NT2/D1 (cell line): ENCODE data around the gene PSEN2.
A peak's percentile ranks its signal among the peaks of the same experiment; 100 is the strongest.
"Not testable (repeated sequence)": the region's sequence is repeated elsewhere in the genome, so short reads cannot be mapped to it uniquely, and the experiment has no call there.

ENCODE experiments used
- DNase-seq: peaks from one replicate; pipeline ENCODE4 v3.0.0-alpha.2; 2011; ENCODE audit warnings: low read depth, low spot score
- H3K27me3 ChIP-seq: 2 replicates; pipeline ENCODE4 v1.6.0; 2011; ENCODE audit warnings: mild to moderate bottlenecking; ENCODE audit not compliant: insufficient read length, insufficient read depth
- H3K36me3 ChIP-seq: 2 replicates; pipeline ENCODE4 v1.6.1; 2011; ENCODE audit warnings: mild to moderate bottlenecking, low read length, mixed read lengths; ENCODE audit not compliant: insufficient read depth, insufficient read length
- H3K4me1 ChIP-seq: 2 replicates; pipeline ENCODE4 v1.5.1; 2011; ENCODE audit not compliant: insufficient read depth, insufficient read length
- H3K4me3 ChIP-seq: 2 replicates; pipeline ENCODE4 v1.5.1; 2011; ENCODE audit warnings: low read depth; ENCODE audit not compliant: insufficient read length
- H3K9ac ChIP-seq: 2 replicates; pipeline ENCODE4 v1.6.0; 2011; ENCODE audit warnings: low read depth; ENCODE audit not compliant: insufficient read length
- H3K9me3 ChIP-seq: 2 replicates; pipeline ENCODE4 v1.5.1; 2011; ENCODE audit warnings: mild to moderate bottlenecking, low read length; ENCODE audit not compliant: insufficient read depth
- SUZ12 ChIP-seq: IDR thresholded peaks from 2 replicates; pipeline ENCODE4 v1.6.1; 2011; ENCODE audit not compliant: insufficient read length, insufficient read depth; ENCODE audit errors: extremely low read depth
- YY1 ChIP-seq: IDR thresholded peaks from 2 replicates; pipeline ENCODE4 v1.6.1; 2011; ENCODE audit not compliant: insufficient read length, insufficient read depth
- ZNF274 ChIP-seq: IDR thresholded peaks from 2 replicates; pipeline ENCODE4 v1.6.1; 2011; ENCODE audit warnings: mild to moderate bottlenecking, low read depth, low read length

The PSEN2 gene

DNA sequence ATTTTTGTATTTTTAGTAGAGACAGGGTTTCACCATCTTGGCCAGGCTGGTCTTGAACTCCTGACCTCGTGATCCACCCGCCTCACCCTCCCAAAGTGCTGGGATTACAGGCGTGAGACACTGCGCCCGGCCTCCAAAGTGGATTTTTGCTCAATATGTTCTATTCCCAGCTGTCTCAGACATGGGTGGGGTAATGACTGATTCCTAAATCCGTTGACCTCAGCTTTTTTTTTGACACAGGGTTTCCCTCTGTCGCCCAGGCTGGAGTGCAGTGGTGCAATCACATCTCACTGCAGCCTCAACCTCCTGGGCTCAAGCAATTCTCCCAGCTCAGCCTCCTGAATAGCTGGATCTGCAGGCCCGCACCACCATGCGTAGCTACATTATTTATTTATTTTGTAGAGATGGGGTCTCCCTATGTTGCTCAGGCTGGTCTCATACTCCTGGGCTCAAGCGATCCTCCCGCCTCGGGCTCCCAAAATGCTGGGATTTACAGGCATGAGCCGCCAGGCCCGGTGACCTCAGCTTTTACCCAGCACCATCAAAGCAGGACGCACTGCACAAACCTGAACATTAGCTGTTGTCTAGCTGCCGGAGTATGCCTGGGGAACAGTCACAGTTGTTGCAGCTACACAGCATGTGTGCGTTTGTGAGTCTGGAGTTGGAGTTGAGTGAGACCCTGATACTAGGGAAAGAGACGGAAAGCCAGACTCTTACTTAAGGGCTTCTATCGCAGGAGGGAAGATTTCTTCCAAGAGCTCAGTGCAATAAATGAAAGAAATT is 43.7 kb upstream of the PSEN2 start:
- TF ChIP-seq ZNF274, result no peak
- TF ChIP-seq SUZ12, result no peak
- no peak for TF ChIP-seq YY1

GRCh38 chr1:226827458-226827857 is 43.0 kb upstream of the PSEN2 start:
- Histone ChIP-seq H3K9ac (no peak overlapping the region), H3K9me3 (no peaks in the 10 kb centered on the region; the same call in 1 of the 2 replicates), H3K27me3 (no peaks in the 10 kb centered on the region), H3K36me3 (no peaks in the 10 kb centered on the region), H3K4me3 (no peak overlapping the region), H3K4me1 (no peaks in the 10 kb centered on the region)
- no peak for DNase-seq
- TF ChIP-seq YY1, result no peak
- TF ChIP-seq ZNF274, result no peak
- TF ChIP-seq SUZ12, result no peak

More for the DNA sequence above, 43.7 kb upstream of the PSEN2 start:
- Histone ChIP-seq H3K9me3 (no peaks in the 10 kb centered on the region; the same call in 1 of the 2 replicates), H3K36me3 (no peaks in the 10 kb centered on the region), H3K4me3 (no peak overlapping the region), H3K4me1 (no peaks in the 10 kb centered on the region), H3K27me3 (no peaks in the 10 kb centered on the region), H3K9ac (no peak overlapping the region)
- no peak for DNase-seq

DNA sequence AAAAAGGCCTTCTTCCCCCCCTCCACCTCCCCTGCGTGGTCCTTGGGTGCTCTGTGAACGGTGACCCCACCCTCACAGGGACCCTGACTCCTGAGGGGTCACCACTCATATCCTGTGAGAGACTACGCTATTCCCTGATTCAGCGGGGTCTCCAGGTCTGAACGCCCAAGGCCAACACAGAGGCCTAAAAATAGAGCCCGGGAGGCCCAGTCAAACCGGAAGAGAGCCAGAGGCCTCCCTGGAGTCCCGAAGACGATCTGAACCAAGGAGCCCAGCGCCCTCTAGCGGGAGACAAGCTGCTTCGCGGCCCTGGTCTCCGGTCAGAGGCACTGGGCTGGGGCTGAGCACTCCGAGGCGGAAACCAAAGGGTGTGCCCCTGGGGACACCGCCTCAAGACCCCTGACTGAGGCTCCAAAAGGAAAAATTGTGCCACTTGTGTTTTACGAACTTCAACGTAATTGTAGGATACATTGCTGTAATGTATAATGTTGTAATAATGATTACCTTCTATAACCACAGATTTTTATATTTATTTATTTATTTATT is 42.4 kb upstream of the PSEN2 start:
- no peaks in the 10 kb centered on the region for H3K9me3 ChIP-seq
- DNase-seq, result peak; percentile 98
- no peaks in the 10 kb centered on the region for H3K36me3 ChIP-seq
- no peak for TF ChIP-seq YY1
- TF ChIP-seq ZNF274, result no peak
- TF ChIP-seq SUZ12, result no peak
- no peaks in the 10 kb centered on the region for H3K27me3 ChIP-seq
- no peak overlapping the region for H3K4me3 ChIP-seq
- H3K4me1 ChIP-seq, result no peaks in the 10 kb centered on the region
- H3K9ac ChIP-seq, result peak overlapping the region; percentile 53

- DNase-seq, result no peak
- Histone ChIP-seq H3K27me3 (no peaks in the 10 kb centered on the region), H3K9ac (no peak overlapping the region), H3K4me3 (no peak overlapping the region), H3K4me1 (no peaks in the 10 kb centered on the region), H3K9me3 (peaks cover 6% of the 10 kb centered on the region; the same call in 1 of the 2 replicates), H3K36me3 (no peaks in the 10 kb centered on the region)
- TF ChIP-seq YY1, result no peak
- TF ChIP-seq SUZ12, result no peak
- no peak for TF ChIP-seq ZNF274
Measured at GRCh38 chr1:226829105-226829504, 41.3 kb upstream of the PSEN2 start.

DNA sequence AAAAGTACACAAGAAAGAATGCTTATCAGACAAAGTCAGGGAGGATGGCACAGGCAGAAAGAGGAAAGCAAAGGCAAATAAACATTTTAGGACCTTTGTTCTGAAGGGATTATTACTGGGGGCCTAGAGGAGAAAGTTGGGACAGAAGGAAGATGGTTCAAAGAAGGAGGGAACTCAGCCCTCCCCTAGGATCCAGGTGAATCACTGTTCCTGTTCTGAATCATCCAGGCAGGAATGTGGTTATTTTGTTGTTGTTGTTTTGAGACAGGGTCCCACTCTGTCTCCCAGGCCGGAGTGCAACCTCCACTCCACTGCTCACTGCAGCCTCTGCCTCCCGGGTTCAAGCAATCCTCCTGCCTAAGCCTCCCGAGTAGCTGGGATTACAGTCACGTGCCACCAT is 38.5 kb upstream of the PSEN2 start:
- TF ChIP-seq ZNF274 (no peak), YY1 (no peak), SUZ12 (no peak)
- Histone ChIP-seq H3K4me1 (no peaks in the 10 kb centered on the region), H3K27me3 (no peaks in the 10 kb centered on the region), H3K9ac (no peak overlapping the region), H3K4me3 (no peak overlapping the region), H3K36me3 (no peaks in the 10 kb centered on the region), H3K9me3 (peaks cover 16% of the 10 kb centered on the region; the same call in 1 of the 2 replicates)
- no peak for DNase-seq

DNA sequence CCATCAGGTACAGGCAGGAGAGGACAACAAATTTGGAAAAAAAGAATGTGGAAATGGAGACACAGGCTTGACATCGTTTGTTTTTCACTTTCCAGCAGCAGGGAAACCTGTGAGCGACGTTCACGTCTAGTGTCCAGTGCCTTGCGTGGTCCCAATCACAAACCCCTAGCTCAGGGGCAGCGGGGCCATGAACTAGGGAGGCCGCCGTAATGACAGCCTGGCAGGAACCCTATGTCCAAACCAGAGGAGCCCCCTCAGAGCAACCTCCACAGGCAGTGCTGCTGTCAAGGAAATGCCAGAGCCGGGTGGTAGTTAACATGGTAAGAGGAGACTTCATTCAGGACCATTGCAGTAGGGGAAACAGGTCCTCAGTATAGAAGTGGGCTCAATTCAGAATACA is 37.8 kb upstream of the PSEN2 start:
- no peak overlapping the region for H3K9ac ChIP-seq
- no peaks in the 10 kb centered on the region for H3K27me3 ChIP-seq
- no peak for DNase-seq
- TF ChIP-seq YY1 (no peak), ZNF274 (no peak), SUZ12 (no peak)
- H3K4me3 ChIP-seq, result no peak overlapping the region
- H3K36me3 ChIP-seq, result no peaks in the 10 kb centered on the region
- H3K4me1 ChIP-seq, result no peaks in the 10 kb centered on the region
- peaks cover 16% of the 10 kb centered on the region; the same call in 1 of the 2 replicates for H3K9me3 ChIP-seq

DNA sequence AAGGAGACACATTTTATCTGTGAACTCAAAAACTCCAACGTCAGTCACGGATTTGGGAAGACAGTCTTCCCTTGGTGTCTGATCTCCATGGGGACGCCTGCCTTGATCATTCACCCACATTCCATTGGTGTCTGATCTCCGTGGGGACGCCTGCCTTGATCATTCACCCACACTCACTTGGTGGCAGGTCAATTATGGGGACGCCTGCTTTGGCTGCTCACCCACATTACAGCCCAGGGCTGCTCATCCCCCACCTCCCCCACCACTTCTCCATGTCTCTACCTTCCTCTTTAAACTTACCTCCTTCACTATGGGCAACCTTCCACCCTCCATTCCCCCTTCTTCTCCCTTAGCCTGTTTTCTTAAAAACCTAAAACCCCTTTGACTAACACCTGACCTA is 36.2 kb upstream of the PSEN2 start:
- H3K36me3 ChIP-seq, result not testable (repeated sequence)

DNA sequence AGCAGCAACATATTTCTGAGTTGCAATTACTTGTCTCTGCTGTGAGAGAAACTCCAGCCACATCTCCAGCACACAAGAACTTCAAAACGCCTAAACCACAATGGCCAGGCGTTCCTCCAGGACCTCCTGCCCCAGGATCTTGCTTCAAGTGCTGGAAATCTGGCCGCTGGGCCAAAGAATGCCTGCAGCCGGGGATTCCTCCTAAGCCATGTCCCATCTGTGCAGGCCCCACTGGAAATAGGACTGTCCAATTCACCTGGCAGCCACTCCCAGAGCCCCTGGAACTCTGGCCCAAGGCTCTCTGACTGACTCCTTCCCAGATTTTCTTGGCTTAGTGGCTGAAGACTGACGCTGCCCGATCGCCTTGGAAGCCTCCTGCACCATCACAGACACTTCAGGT is 35.0 kb upstream of the PSEN2 start:
- peaks cover 16% of the 10 kb centered on the region; the same call in 1 of the 2 replicates for H3K9me3 ChIP-seq
- not testable (repeated sequence) for H3K36me3 ChIP-seq, H3K9ac ChIP-seq, H3K4me1 ChIP-seq, H3K4me3 ChIP-seq, H3K27me3 ChIP-seq, DNase-seq

More for the DNA sequence above, 36.2 kb upstream of the PSEN2 start:
- H3K4me1 ChIP-seq, DNase-seq, H3K27me3 ChIP-seq, H3K9ac ChIP-seq, H3K4me3 ChIP-seq: not testable (repeated sequence)
- H3K9me3 ChIP-seq, result peaks cover 16% of the 10 kb centered on the region; the same call in 1 of the 2 replicates

DNA sequence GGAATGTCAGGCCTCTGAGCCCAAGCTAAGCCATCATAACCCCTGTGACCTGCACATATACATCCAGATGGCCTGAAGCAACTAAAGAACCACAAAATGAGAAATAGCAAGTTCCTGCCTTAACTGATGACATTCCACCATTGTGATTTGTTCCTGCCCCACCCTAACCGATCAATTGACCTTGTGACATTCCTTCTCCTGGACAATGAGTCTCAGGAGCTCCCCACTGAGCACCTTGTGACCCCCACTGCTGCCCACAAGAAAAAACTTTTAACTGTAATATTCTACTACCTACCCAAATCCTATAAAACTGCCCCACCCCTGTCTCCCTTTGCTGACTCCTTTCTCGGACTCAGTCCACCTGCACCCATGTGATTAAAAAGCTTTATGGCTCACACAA is 32.5 kb upstream of the PSEN2 start:
- H3K4me3 ChIP-seq, result not testable (repeated sequence)

More for the DNA sequence above, 32.5 kb upstream of the PSEN2 start:
- peaks cover 16% of the 10 kb centered on the region; the same call in 1 of the 2 replicates for H3K9me3 ChIP-seq
- not testable (repeated sequence) for H3K27me3 ChIP-seq, H3K4me1 ChIP-seq, H3K36me3 ChIP-seq, H3K9ac ChIP-seq, DNase-seq
